Measurements from ENCODE around the gene GADD45GIP1.
A peak's percentile ranks its signal among the peaks of the same experiment; 100 is the strongest.
"Not testable (repeated sequence)": the region's sequence is repeated elsewhere in the genome, so short reads cannot be mapped to it uniquely, and the experiment has no call there.

The GADD45GIP1 gene

DNA sequence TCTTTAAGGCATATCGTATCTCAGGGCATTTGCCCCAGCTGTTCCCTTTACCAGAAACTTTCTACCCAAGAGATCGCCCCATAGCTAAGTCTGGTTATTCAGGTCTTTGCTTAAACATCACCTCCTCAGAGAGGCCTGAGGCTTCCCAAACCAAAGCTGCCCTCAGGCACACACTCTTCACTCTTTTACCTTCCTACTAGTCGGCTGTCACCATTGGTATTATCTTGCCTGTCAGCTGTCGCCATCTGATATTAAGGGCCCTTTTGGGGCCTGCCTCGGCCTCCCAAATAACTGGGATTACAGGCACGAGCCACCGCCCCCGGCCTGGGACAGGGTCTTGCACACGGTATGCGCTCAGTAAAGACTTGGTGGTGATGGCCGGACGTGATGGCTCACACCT is 1.0 kb downstream of the GADD45GIP1 start:
- DNase-seq: no peak

DNA sequence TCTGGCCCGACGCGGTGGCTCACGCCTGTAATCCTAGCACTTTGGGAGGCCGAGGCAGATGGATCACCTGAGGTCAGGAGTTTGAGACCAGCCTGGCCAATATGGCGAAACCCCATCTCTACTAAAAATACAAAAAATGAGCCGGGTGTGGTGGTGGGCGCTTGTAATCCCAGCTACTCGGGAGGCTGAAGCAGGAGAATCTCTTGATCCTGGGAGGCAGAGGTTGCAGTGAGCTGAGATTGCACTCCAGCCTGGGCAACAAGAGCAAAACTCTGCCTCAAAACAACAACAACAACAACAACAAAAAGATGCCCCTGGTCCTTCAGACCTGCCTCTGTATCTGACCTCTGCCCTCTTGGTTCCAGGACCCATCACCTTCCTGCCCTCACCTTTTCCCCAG is 1.4 kb downstream of the GADD45GIP1 start:
- DNase-seq: not testable (repeated sequence)

- DNase-seq: no peak
Measured at GRCh38 chr19:12954612-12954962, 2.4 kb downstream of the GADD45GIP1 start.

GRCh38 chr19:12953799-12954611 is 3.0 kb downstream of the GADD45GIP1 start:
- no peak for DNase-seq

- DNase-seq: no peak
Measured at GRCh38 chr19:12953138-12953798, 3.8 kb downstream of the GADD45GIP1 start.

DNA sequence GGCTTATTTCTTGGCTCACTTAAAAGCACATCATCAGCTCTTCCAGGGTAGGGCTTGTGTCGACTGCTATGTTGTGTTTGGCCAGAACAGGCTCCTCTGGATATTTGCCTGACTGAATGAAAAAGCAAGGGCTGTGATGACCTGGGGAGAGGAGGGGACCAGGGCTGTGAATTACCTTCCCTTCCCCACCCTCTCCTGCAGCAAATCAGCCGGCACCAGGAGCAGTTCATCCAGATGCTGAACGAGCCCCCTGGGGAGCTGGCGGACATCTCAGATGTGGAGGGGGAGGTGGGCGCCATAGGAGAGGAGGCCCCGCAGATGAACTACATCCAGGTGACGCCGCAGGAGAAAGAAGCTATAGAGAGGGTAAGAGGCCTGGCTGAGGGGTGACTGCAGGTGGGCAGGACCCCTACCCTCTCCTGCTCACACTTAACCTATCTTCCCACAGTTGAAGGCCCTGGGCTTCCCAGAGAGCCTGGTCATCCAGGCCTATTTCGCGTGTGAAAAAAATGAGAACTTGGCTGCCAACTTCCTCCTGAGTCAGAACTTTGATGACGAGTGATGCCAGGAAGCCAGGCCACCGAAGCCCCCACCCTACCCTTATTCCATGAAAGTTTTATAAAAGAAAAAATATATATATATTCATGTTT is 4.4 kb downstream of the GADD45GIP1 start:
- DNase-seq: peak; percentile 83

- not testable (repeated sequence) for DNase-seq
Measured at GRCh38 chr19:12952050-12952449, 5.0 kb downstream of the GADD45GIP1 start.

GRCh38 chr19:12949363-12950283 is 7.4 kb downstream of the GADD45GIP1 start:
- DNase-seq: no peak

DNA sequence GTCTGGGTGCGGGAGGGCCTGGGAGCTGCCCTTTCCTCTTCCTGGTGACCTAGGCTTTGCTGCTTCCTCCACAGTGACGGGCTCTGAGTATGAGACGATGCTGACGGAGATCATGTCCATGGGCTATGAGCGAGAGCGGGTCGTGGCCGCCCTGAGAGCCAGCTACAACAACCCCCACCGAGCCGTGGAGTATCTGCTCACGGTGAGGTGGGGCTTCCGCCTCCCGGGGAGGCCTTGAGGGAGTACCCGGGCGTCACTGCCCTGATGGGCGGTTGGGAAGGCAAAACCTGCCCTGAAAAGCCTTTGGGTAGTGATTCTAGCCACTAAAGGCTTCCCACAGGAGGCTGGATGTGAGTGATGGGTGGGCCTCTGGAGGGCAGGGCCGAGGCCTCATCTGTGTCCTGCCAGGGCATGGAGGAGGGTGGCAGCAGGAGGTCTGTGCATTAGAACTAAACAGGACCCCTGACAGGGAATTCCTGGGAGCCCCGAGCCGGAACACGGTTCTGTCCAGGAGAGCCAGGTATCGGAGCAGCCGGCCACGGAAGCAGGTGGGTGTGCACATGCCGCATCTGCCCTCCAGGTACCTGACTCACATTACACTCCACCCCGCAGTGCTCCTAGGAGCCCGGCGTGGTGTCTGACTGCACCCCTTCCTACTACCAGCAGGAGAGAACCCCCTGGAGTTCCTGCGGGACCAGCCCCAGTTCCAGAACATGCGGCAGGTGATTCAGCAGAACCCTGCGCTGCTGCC is 8.2 kb downstream of the GADD45GIP1 start:
- DNase-seq: no peak

DNA sequence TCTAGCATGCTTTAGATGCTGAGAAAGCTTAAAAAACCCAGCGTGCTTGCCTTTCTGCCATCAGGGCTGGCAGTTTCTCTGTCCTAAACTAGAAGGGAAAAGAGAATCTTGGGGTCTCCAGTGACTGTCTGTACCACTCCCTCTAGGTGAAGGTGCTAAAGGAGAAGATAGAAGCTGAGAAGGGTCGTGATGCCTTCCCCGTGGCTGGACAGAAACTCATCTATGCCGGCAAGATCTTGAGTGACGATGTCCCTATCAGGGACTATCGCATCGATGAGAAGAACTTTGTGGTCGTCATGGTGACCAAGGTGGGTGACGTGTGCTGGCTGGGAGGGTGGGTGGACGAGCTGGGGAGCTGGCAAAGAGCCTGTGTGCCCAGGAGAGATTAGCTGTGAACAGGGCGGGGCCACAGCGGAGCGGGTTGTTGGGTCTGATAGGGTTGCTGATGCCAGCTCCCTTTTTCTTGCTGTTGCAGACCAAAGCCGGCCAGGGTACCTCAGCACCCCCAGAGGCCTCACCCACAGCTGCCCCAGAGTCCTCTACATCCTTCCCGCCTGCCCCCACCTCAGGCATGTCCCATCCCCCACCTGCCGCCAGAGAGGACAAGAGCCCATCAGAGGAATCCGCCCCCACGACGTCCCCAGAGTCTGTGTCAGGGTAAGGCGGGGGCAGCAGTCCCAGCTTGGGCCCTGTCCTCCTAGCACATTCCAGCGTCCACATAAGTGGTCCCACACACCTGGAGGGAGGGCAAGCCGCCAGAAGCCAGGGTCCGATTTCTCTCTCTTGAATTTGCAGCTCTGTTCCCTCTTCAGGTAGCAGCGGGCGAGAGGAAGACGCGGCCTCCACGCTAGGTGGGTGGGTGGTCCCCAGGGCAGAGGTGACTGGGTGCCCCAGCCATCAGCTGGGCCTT is 9.1 kb downstream of the GADD45GIP1 start:
- no peak for DNase-seq

- no peak for DNase-seq
Measured at GRCh38 chr19:12946731-12947496, 10.1 kb downstream of the GADD45GIP1 start.

DNA sequence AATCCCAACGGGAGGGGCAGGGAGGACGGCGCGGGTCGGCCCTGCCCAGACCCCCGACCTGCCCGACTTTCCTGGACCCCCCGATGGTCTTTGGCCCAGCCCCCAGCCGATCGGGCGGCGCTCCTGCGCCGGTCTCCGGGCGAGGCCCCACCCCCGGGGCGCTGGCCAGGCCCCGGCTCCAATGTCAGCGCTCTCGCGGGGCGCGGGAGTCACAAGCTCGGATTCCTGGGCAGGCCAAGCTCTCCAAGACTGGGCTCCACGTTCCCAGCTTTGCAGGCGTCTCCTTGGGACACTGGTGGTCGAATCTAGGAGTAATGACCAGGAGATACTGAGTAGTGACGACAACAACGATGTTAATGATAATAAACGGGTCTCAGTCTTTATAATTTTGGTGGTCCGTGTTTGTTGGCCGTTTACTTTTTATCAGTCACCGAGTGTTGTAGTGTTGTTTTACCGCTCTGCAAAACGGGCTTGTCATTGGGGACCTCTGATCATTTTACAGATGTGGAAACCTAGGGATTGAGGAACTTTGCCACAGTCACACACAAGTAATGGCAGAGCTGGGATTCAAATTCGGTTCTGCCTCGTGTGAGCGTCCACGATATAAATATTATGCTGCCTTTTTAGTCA is 10.8 kb downstream of the GADD45GIP1 start:
- peak; percentile 81 for DNase-seq

GRCh38 chr19:12945479-12946091 is 11.4 kb downstream of the GADD45GIP1 start, which contains the start of gene RAD23A:
TSS of gene RAD23A (plus strand) at chr19:12945862. CDS start at chr19:12945949, 87 bp downstream.
- peak; percentile 98 for DNase-seq

DNA sequence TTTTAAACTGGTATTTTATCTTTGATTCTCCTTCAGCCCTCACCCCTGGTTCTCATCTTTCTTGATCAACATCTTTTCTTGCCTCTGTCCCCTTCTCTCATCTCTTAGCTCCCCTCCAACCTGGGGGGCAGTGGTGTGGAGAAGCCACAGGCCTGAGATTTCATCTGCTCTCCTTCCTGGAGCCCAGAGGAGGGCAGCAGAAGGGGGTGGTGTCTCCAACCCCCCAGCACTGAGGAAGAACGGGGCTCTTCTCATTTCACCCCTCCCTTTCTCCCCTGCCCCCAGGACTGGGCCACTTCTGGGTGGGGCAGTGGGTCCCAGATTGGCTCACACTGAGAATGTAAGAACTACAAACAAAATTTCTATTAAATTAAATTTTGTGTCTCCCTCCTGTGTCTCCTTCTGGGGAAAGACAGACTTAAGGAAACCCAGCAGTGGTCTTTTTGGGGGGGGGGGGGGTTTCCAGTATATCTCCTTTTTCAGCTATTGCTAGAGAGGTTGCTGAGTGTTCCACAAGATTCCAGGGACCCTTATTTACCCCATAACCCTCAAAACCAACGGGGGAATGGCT is 12.8 kb downstream of the GADD45GIP1 start:
- DNase-seq: no peak

DNA sequence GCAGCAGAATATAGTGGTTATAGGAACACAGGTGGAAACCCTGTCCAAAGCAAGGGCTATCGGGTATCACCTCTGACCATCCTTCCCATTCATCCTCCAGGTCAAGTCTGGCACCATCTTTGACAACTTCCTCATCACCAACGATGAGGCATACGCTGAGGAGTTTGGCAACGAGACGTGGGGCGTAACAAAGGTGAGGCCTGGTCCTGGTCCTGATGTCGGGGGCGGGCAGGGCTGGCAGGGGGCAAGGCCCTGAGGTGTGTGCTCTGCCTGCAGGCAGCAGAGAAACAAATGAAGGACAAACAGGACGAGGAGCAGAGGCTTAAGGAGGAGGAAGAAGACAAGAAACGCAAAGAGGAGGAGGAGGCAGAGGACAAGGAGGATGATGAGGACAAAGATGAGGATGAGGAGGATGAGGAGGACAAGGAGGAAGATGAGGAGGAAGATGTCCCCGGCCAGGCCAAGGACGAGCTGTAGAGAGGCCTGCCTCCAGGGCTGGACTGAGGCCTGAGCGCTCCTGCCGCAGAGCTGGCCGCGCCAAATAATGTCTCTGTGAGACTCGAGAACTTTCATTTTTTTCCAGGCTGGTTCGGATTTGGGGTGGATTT is 13.5 kb downstream of the GADD45GIP1 start:
- no peak for DNase-seq

DNA sequence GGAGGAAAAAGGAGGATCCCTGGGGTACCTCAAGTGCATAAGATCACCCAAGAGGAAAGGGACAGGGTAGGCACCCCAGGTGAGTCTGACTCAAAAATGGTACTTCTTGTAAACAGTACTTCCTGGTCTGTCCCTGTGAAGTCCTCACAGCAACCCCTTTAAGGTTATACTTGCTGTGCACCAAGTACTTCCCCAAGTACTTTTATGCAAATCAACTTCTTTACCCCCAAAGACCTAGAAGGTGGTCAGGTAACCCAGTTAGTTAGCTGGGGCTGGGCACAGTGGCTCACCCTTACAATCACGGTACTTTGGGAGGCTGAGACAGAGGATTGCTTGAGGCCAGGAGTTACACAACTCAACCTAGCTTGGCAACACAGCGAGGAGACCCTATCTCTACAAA is 16.1 kb downstream of the GADD45GIP1 start:
- no peak for DNase-seq

DNA sequence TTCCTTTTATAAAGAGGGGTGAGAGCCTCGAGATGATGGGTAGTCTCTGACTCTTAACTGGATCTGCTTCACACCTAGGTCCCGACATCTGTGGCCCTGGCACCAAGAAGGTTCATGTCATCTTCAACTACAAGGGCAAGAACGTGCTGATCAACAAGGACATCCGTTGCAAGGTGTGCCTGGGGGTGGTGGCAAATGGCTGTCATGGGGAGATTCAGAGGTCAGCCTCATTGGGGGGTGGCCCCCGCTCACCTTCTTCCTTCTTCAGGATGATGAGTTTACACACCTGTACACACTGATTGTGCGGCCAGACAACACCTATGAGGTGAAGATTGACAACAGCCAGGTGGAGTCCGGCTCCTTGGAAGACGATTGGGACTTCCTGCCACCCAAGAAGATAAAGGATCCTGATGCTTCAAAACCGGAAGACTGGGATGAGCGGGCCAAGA is 17.0 kb downstream of the GADD45GIP1 start:
- DNase-seq: no peak
